ENCODE measurements around the gene CLDN25.

GRCh38 chr11:113808931-113809330, 29.3 kb downstream of the CLDN25 start:
- TF ChIP-seq CTCF (IDR thresholded peaks at IDR 0.05) (no peak), POLR2A (IDR thresholded peaks at IDR 0.05) (no peak)
